ENCODE measurements around the gene ADRM1.

GRCh38 chr20:62293946-62294345 lies 8.9 kb upstream of the ADRM1 start:
- TF ChIP-seq POLR2AphosphoS5 (IDR thresholded peaks at IDR 0.05) (no peak), CTCF (IDR thresholded peaks at IDR 0.05 in 8 of 11, conservative IDR thresholded peaks at IDR 0.05 in 3 of 11) (no peak), POLR2A (IDR thresholded peaks at IDR 0.05) (no peak)

All from spleen (tissue), 7 donors.